Islet of Langerhans (tissue), 1 donor: Measurements from ENCODE around the gene LYPD6B.
"Not testable (repeated sequence)": the region's sequence is repeated elsewhere in the genome, so short reads cannot be mapped to it uniquely, and the experiment has no call there.

Source experiments
- FAIRE-seq: peaks from one replicate; lab custom pipeline; 2011; peaks lifted over from hg19 to GRCh38; lab: Jason Lieb, UNC

Gene LYPD6B

GRCh38 chr2:149213764-149214493 is 175.4 kb downstream of the LYPD6B start:
- no peak for FAIRE-seq

GRCh38 chr2:149218497-149218896 is 180.0 kb downstream of the LYPD6B start:
- FAIRE-seq = no peak

GRCh38 chr2:149219856-149220255 is 181.4 kb downstream of the LYPD6B start:
- no peak for FAIRE-seq

- no peak for FAIRE-seq
Observed at GRCh38 chr2:149221002-149221401, 182.5 kb downstream of the LYPD6B start.

- no peak for FAIRE-seq
Observed at GRCh38 chr2:149221898-149222297, 183.4 kb downstream of the LYPD6B start.

- FAIRE-seq = no peak
Observed at GRCh38 chr2:149223472-149224095, 185.1 kb downstream of the LYPD6B start.

- no peak for FAIRE-seq
Observed at GRCh38 chr2:149224543-149224942, 186.0 kb downstream of the LYPD6B start.

GRCh38 chr2:149225446-149225845 is 186.9 kb downstream of the LYPD6B start:
- FAIRE-seq = no peak

GRCh38 chr2:149226790-149227189 is 188.3 kb downstream of the LYPD6B start:
- FAIRE-seq = no peak

GRCh38 chr2:149235816-149236375 is 197.4 kb downstream of the LYPD6B start:
- no peak for FAIRE-seq

GRCh38 chr2:149236410-149236809 is 197.9 kb downstream of the LYPD6B start:
- no peak for FAIRE-seq

- FAIRE-seq = no peak
Observed at GRCh38 chr2:149246186-149246585, 207.7 kb downstream of the LYPD6B start.

- FAIRE-seq = not testable (repeated sequence)
Observed at GRCh38 chr2:149251436-149251835, 212.9 kb downstream of the LYPD6B start.

GRCh38 chr2:149256877-149257276 is 218.4 kb downstream of the LYPD6B start:
- FAIRE-seq = not testable (repeated sequence)

- FAIRE-seq = no peak
Observed at GRCh38 chr2:149258531-149258930, 220.0 kb downstream of the LYPD6B start.

GRCh38 chr2:149259136-149259535 is 220.6 kb downstream of the LYPD6B start:
- FAIRE-seq = no peak

GRCh38 chr2:149261692-149262091 is 223.2 kb downstream of the LYPD6B start:
- FAIRE-seq = no peak
